Purkinje cell (primary cell): ENCODE results near the gene CCKAR. TPM values are rescaled to one million over a fixed set of nuclear protein-coding genes. Genes with fewer than 3 reads are reported as not detected.

Source experiments
- polyA plus RNA-seq: library from polyadenylated mRNA; unstranded; fragments of >200 nt; fragmentation: Nextera tagmentation; gene quantifications from 2 replicates; pipeline ENCODE4 v1.2.1, GENCODE V29; 2014

CCKAR gene
- polyA plus RNA-seq = not detected in 2 replicates

GRCh38 chr4:26490111-26490959 lies at the start of gene CCKAR:
CCKAR (minus strand) TSS chr4:26490484; CDS start chr4:26490267, 217 bp downstream.

Other genes starting within 250 kb of the CCKAR start
- 42.2 and 51.3 TPM in 2 replicates for gene RBPJ, start 169.5 kb downstream of the CCKAR start, polyA plus RNA-seq
- 8.6 and 10.3 TPM in 2 replicates for gene TBC1D19, start 93.6 kb upstream of the CCKAR start, polyA plus RNA-seq